Spleen (tissue), 11 donors: ENCODE measurements around the gene PCCA. TPM values are rescaled to one million over a fixed set of nuclear protein-coding genes. Genes with fewer than 3 reads are reported as not detected.

Source experiments
- DNase-seq: peaks from one replicate; pipeline ENCODE4 v3.0.0-alpha.2; 2020
- H3K27ac ChIP-seq, 8 donors: fragments of 200-600 bp; sonication (generic) in 7 of 8; 1 replicate in 4 of 8; 2 replicates in 4 of 8; pipeline versions ENCODE4 v1.5.0 to v1.8.0; 2016 to 2021; ENCODE audit warnings: inconsistent platforms in 4 of 8, mild to moderate bottlenecking in 4 of 8, moderate library complexity in 1 of 8
- H3K27me3 ChIP-seq, 7 donors: fragments of 200-600 bp; sonication (generic) in 6 of 7; replicated peaks in 1 of 7; 1 replicate in 4 of 7; 2 replicates in 3 of 7; pipeline versions ENCODE4 v1.5.0 to v1.8.0; 2016 to 2021; ENCODE audit warnings: inconsistent platforms in 3 of 7, mild to moderate bottlenecking in 1 of 7
- H3K36me3 ChIP-seq, 6 donors: fragments of 200-600 bp; sonication (generic) in 5 of 6; 1 replicate in 4 of 6; 2 replicates in 2 of 6; pipeline versions ENCODE4 v1.5.0 to v1.8.0; 2016 to 2021; ENCODE audit warnings: inconsistent platforms in 2 of 6
- H3K4me1 ChIP-seq, 6 donors: fragments of 200-600 bp; sonication (generic) in 5 of 6; 1 replicate in 3 of 6; 2 replicates in 3 of 6; pipeline versions ENCODE4 v1.5.0 to v1.8.0; 2016 to 2021; ENCODE audit warnings: inconsistent platforms in 3 of 6
- H3K4me3 ChIP-seq, 8 donors: fragments of 200-600 bp; sonication (generic) in 7 of 8; 1 replicate in 4 of 8; 2 replicates in 4 of 8; pipeline versions ENCODE4 v1.5.0 to v1.8.0; 2016 to 2021; ENCODE audit warnings: inconsistent platforms in 4 of 8, mild to moderate bottlenecking in 4 of 8, moderate library complexity in 2 of 8
- H3K9me3 ChIP-seq, 8 donors: fragments of 200-600 bp; sonication (generic) in 7 of 8; 1 replicate in 4 of 8; 2 replicates in 4 of 8; pipeline versions ENCODE4 v1.5.0 to v1.8.0; 2016 to 2021; ENCODE audit warnings: inconsistent platforms in 4 of 8
- CTCF ChIP-seq, 11 experiments: fragments of 200-600 bp in 7 of 11; fragments of 450-650 bp in 4 of 11; sonication (generic) in 4 of 11; IDR thresholded peaks in 8 of 11; conservative IDR thresholded peaks in 3 of 11; 1 replicate in 7 of 11; 2 replicates in 4 of 11; pipeline versions ENCODE4 v1.4.0 to v1.8.0; 2016 to 2021; ENCODE audit warnings: antibody characterized with exemption in 11 of 11, inconsistent platforms in 4 of 11, mild to moderate bottlenecking in 1 of 11
- POLR2A ChIP-seq, 3 donors: fragments of 450-650 bp; IDR thresholded peaks; one replicate each; pipeline ENCODE4 v1.5.1; 2017; ENCODE audit warnings: antibody characterized with exemption in 3 of 3, mild to moderate bottlenecking in 1 of 3
- POLR2AphosphoS5 ChIP-seq, 3 donors: sonication (generic); formaldehyde crosslinking; IDR thresholded peaks; one replicate each; pipeline ENCODE4 v1.5.1; 2017; ENCODE audit warnings: antibody characterized with exemption in 3 of 3
- WGBS, 5 donors: extraction: QIAGEN DNeasy Blood & Tissue Kit in 3 of 5; methylation state at CpG; one replicate each; pipeline versions ENCODE4 v1.1.5 to v1.1.7; 2013 to 2018; 5-methylcytosine and 5-hydroxymethylcytosine counted together
- intact Hi-C: fragments of 100-400 bp; cut with DNase I; formaldehyde crosslinking; loops from one replicate; pipeline ENCODE4 v1.15.0; 2023; ENCODE audit warnings: low total_unique reads
- polyA plus RNA-seq, 3 donors: library from polyadenylated mRNA; stranded (reverse); fragments of 200-250 nt; gene quantifications; one replicate each; pipeline ENCODE4 v1.2.1, GENCODE V29; 2013
- total RNA-seq, 7 donors: library from RNA; depleted of rRNA in 3 of 7; stranded (reverse); fragments of >200 nt in 3 of 7; fragmentation: NEBNext Ultra II Directional in 4 of 7; extraction: Animal tissue kit (Norgen Biotek cat#: 25700) in 4 of 7; gene quantifications; one replicate each; pipeline versions ENCODE4 v1.1.0 to v1.2.1, GENCODE V29; 2016 to 2021
- donor health status: healthy with polysubstance abuse.
- donor health status: DM: no; HTN: no; CAD: no; lungs with moderate emphysema.
- donor health status: DM: no; HTN: no; CAD: no.
- donor health status: Bipolar disorder and iron deficiency.
- donor health status: healthy.
- donor health status: DM: no; HTN: no; CAD: no.
- donor health status: DM: yes; HTN: yes; CAD: no.

Gene PCCA
- total and polyA plus RNA-seq, 10 donors = 9.3 to 54.9 (median 43.9) TPM

GRCh38 chr13:100460791-100461190, 371.9 kb downstream of the PCCA start:
- no peak overlapping the region for H3K4me3 ChIP-seq
- peaks cover 0 to 15% (median 0%) of the 10 kb centered on the region in 6 donors for H3K36me3 ChIP-seq
- intact Hi-C loops = no loop called here
- peaks cover 0 to 10% (median 9%) of the 10 kb centered on the region in 8 donors for H3K9me3 ChIP-seq
- TF ChIP-seq POLR2AphosphoS5 (IDR thresholded peaks at IDR 0.05) (no peak), POLR2A (IDR thresholded peaks at IDR 0.05) (no peak), CTCF (IDR thresholded peaks at IDR 0.05 in 8 of 11, conservative IDR thresholded peaks at IDR 0.05 in 3 of 11) (no peak)
- no peak overlapping the region for H3K27ac ChIP-seq
- H3K4me1 ChIP-seq = no peaks in the 10 kb centered on the region
- DNase-seq = no peak
- no peaks in the 10 kb centered on the region for H3K27me3 ChIP-seq
- 82 to 90% (median 84%) methylated on average over 2 of the region's 2 CpGs for WGBS, 5 donors

GRCh38 chr13:100461309-100462030, 372.6 kb downstream of the PCCA start:
- Histone ChIP-seq H3K27me3 (no peaks in the 10 kb centered on the region), H3K4me3 (no peak overlapping the region), H3K36me3 (peaks cover 0 to 15% (median 0%) of the 10 kb centered on the region in 6 donors), H3K27ac (no peak overlapping the region), H3K9me3 (peaks cover 0 to 10% (median 9%) of the 10 kb centered on the region in 8 donors), H3K4me1 (no peaks in the 10 kb centered on the region)
- 79 to 88% (median 82%) methylated on average over 5 of the region's 5 CpGs for WGBS, 5 donors
- no peak for TF ChIP-seq POLR2A (IDR thresholded peaks at IDR 0.05)
- no peak for TF ChIP-seq POLR2AphosphoS5 (IDR thresholded peaks at IDR 0.05)
- no peak for TF ChIP-seq CTCF (IDR thresholded peaks at IDR 0.05 in 8 of 11, conservative IDR thresholded peaks at IDR 0.05 in 3 of 11)
- DNase-seq = no peak
- intact Hi-C loops = no loop called here

- Histone ChIP-seq H3K9me3 (peaks cover 0 to 10% (median 9%) of the 10 kb centered on the region in 8 donors), H3K27ac (no peak overlapping the region), H3K27me3 (no peaks in the 10 kb centered on the region), H3K36me3 (peaks cover 0 to 4% (median 0%) of the 10 kb centered on the region in 6 donors), H3K4me3 (no peak overlapping the region), H3K4me1 (no peaks in the 10 kb centered on the region)
- TF ChIP-seq CTCF (IDR thresholded peaks at IDR 0.05 in 8 of 11, conservative IDR thresholded peaks at IDR 0.05 in 3 of 11) (no peak), POLR2A (IDR thresholded peaks at IDR 0.05) (no peak), POLR2AphosphoS5 (IDR thresholded peaks at IDR 0.05) (no peak)
- no peak for DNase-seq
- WGBS, 5 donors = 37 to 61% (median 57%) methylated on average over 4 of the region's 4 CpGs
- intact Hi-C loops = no loop called here
Observed at GRCh38 chr13:100464006-100464405, 375.1 kb downstream of the PCCA start.

GRCh38 chr13:100465558-100465957, 376.7 kb downstream of the PCCA start:
- Histone ChIP-seq H3K4me1 (no peaks in the 10 kb centered on the region), H3K27me3 (no peaks in the 10 kb centered on the region), H3K9me3 (no peaks in the 10 kb centered on the region), H3K36me3 (no peaks in the 10 kb centered on the region), H3K4me3 (no peak overlapping the region), H3K27ac (no peak overlapping the region)
- intact Hi-C loops = no loop called here
- no peak for DNase-seq
- TF ChIP-seq POLR2A (IDR thresholded peaks at IDR 0.05) = no peak
- no peak for TF ChIP-seq CTCF (IDR thresholded peaks at IDR 0.05 in 8 of 11, conservative IDR thresholded peaks at IDR 0.05 in 3 of 11)
- TF ChIP-seq POLR2AphosphoS5 (IDR thresholded peaks at IDR 0.05) = no peak
- WGBS, 5 donors = 94 to 98% (median 96%) methylated on average over 5 of the region's 5 CpGs
